GM12872 (cell line): ENCODE results near the gene RABGAP1L.

Source experiments
- TF ChIP-seq, protein P1 (sequence below): IDR thresholded peaks from 3 replicates; pipeline ENCODE4 v1.5.1; 2011; ENCODE audit warnings: low read depth, mild to moderate bottlenecking, low read length, moderate library complexity; ENCODE audit not compliant: insufficient read depth

The RABGAP1L gene

DNA sequence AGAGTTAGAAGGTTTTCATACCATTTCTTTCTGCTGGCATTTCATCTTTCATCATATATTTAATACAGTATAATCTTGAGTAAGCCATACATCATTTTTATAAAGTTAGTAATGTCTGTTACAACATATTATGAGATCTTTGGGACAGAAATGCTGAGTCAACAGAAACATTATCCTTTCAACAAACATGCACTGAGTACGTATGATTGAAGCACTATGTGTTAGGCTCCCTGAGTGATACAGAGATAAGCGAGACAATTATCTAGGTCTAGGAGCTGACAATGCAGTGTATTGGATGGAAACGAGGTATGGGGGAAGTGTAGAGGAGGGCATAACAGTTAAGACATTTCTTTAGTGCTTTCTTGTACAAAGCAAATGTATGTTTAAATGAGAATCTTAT lies 268.7 kb downstream of the RABGAP1L start:
- TF ChIP-seq, protein P1, sequence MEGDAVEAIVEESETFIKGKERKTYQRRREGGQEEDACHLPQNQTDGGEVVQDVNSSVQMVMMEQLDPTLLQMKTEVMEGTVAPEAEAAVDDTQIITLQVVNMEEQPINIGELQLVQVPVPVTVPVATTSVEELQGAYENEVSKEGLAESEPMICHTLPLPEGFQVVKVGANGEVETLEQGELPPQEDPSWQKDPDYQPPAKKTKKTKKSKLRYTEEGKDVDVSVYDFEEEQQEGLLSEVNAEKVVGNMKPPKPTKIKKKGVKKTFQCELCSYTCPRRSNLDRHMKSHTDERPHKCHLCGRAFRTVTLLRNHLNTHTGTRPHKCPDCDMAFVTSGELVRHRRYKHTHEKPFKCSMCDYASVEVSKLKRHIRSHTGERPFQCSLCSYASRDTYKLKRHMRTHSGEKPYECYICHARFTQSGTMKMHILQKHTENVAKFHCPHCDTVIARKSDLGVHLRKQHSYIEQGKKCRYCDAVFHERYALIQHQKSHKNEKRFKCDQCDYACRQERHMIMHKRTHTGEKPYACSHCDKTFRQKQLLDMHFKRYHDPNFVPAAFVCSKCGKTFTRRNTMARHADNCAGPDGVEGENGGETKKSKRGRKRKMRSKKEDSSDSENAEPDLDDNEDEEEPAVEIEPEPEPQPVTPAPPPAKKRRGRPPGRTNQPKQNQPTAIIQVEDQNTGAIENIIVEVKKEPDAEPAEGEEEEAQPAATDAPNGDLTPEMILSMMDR = no peak

- TF ChIP-seq, protein P1 = no peak
Measured at GRCh38 chr1:174428739-174429138, 269.4 kb downstream of the RABGAP1L start.

DNA sequence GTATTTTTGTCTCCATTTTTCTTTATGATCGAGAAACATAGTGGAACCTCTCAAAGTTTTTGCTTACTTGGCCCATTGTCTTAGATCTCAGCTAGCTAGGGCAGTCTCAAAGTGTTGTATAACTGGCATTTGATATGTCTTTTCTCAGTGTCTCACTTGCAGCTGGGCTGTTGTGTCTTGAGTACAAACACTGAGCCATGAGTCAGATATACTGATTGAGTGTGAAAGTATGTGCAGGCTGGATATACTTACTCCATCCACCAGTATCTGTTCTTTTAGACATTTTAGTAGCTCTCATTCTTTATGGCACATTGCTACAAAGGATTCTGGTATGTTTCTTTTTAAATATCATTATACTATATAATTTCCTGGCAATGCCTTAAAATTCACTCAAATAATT lies 274.1 kb downstream of the RABGAP1L start:
- TF ChIP-seq, protein P1 = no peak

GRCh38 chr1:174445351-174445750 lies 286.0 kb downstream of the RABGAP1L start:
- TF ChIP-seq, protein P1 = no peak

- TF ChIP-seq, protein P1 = no peak
Measured at GRCh38 chr1:174445817-174446216, 286.5 kb downstream of the RABGAP1L start.

- TF ChIP-seq, protein P1 = no peak
Measured at GRCh38 chr1:174447866-174448530, 288.7 kb downstream of the RABGAP1L start, which contains the start of gene GPR52. Gene GPR52, plus strand, starts transcription at chr1:174447964. Its CDS starts 148 bp downstream, at chr1:174448112.

GRCh38 chr1:174448531-174448883 lies 289.2 kb downstream of the RABGAP1L start:
- TF ChIP-seq, protein P1 = no peak
